ENCODE measurements around the gene ANLN.
"Not testable (repeated sequence)": the region's sequence is repeated elsewhere in the genome, so short reads cannot be mapped to it uniquely, and the experiment has no call there.

ANLN gene

GRCh38 chr7:36378555-36378954, 11.1 kb upstream of the ANLN start:
- DNase-seq: not testable (repeated sequence)

GRCh38 chr7:36379831-36380504, 9.7 kb upstream of the ANLN start:
- no peak for DNase-seq

DNA sequence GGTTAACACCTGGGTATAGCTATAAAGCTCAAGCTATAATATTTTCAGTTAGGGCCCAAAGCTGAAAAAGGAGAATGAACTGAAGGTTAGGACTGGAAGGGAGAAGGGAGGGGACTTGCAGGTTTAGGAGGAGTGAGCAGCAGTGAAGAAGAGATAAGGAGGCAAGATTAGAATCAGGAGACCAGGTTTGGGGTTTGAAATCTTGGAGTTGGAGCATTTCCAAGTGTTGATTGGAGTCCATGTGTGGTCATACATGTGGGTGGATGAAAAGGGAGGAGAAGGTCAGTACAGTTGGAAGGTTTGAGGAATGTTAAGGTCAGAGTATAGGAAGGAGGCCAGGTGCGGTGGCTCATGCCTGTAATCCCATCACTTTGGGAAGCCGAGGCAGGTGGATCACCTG, 8.6 kb upstream of the ANLN start:
- DNase-seq: no peak

DNA sequence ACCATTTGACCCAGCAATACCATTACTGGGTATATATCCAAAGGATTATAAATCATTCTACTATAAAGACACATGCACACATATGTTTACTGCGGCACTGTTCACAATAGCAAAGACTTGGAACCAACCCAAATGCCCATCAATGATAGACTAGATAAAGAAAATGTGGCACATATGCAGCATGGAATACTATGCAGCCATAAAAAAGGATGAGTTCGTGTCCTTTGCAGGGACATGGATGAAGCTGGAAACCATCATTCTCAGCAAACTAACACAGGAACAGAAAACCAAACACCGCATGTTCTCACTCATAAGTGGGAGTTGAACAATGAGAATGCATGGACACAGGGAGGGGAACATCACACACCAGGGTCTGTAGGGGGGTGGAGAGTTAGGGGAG, 6.4 kb upstream of the ANLN start:
- not testable (repeated sequence) for DNase-seq

DNA sequence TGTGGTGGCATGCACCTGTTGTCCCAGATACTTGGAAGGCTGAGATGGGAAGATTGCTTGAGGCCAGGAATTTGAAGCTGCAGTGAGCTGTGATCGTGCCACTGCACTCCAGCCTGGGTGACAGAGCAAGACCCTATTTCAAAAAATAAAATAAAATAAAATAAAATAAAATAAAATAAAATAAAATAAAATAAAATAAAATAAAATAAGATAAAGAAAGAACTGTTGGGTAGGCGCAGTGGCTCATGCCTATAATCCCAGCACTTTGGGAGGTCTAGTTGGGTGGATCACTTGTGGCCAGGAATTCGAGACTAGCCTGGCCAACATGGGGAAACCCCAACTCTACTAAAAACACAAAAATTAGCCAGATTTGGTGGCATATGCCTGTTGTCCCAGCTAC, 4.0 kb upstream of the ANLN start:
- DNase-seq: not testable (repeated sequence)

GRCh38 chr7:36387435-36388231, 2.0 kb upstream of the ANLN start:
- DNase-seq: no peak

DNA sequence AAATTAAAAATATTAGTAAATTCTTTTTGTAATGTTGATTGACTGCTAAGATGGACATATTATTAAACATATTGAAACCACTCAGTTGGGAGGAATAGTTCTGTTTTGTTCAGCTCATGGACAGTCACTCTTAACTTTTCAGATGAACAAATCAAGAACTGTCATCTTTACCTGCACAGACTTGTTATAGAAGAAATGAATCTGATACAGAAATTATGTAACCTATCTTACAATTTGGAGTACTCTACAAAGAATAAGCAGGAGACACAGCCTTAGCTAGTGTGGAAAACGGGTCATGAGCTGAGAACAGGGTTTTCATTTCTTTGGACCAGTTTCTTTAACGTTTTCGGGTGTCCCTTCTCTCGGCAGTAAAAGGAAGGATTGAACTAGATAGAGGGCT, 1.2 kb upstream of the ANLN start:
- DNase-seq: no peak

GRCh38 chr7:36390199-36391090, 783 bp downstream of the ANLN start:
- peak in 2 of 4 experiments; percentile 2 to 3 for DNase-seq

GRCh38 chr7:36391436-36392198, 2.0 kb downstream of the ANLN start:
- DNase-seq: no peak

DNA sequence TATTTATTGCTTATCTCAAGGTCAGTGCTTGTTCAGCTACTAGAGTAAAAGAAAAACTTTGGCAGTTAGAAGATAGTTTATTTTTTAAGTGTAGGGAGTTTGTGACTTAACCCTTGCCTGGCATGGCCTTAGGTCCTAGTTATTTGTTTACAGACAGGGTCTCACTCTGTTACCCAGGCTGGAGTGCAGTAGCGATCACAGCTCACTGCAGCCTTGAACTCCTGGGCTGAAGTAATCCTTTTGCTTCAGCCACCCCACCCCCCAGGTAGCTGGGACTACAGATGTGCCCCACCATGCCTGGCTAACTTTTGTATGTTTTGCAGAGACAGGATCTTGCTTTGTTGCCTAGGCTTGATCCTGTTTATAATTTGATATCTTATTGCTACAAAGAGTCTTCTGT, 4.2 kb downstream of the ANLN start:
- DNase-seq: no peak

GRCh38 chr7:36395171-36395894, 5.7 kb downstream of the ANLN start:
- DNase-seq: no peak

GRCh38 chr7:36396150-36396549, 6.5 kb downstream of the ANLN start:
- no peak for DNase-seq

GRCh38 chr7:36400036-36400435, 10.4 kb downstream of the ANLN start:
- DNase-seq: no peak

GRCh38 chr7:36400606-36401005, 10.9 kb downstream of the ANLN start:
- DNase-seq: no peak

DNA sequence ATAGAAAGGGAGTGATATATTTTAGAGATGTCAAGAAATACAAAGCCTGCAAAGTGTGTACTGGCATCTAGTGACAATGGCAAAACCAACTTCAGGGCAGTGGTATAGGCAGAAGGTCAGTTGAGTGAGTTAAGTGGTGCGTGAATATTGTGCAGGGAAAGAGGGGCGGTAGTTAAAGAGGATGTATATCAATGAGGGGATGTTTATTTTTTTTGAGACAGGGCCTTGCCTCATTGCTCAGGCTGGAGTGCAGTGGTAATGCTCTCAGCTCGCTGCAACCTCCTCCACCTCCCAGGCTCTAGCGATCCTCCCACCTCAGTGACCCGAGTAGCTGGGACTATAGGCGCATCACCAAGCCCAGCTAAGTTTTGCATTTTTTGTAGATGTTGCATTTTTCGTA, 13.8 kb downstream of the ANLN start:
- no peak for DNase-seq

- no peak for DNase-seq
These were observed 15.2 kb downstream of the ANLN start for GRCh38 chr7:36404639-36405408.

- DNase-seq: no peak
These were observed 15.7 kb downstream of the ANLN start for GRCh38 chr7:36405409-36405803.

DNA sequence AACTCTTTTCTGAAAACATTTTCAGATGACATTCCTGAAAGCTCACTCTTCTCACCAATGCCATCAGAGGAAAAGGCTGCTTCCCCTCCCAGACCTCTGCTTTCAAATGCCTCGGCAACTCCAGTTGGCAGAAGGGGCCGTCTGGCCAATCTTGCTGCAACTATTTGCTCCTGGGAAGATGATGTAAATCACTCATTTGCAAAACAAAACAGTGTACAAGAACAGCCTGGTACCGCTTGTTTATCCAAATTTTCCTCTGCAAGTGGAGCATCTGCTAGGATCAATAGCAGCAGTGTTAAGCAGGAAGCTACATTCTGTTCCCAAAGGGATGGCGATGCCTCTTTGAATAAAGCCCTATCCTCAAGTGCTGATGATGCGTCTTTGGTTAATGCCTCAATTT, 16.5 kb downstream of the ANLN start:
- DNase-seq: no peak

- no peak for DNase-seq
These were observed 18.2 kb downstream of the ANLN start for GRCh38 chr7:36407636-36408550.

DNA sequence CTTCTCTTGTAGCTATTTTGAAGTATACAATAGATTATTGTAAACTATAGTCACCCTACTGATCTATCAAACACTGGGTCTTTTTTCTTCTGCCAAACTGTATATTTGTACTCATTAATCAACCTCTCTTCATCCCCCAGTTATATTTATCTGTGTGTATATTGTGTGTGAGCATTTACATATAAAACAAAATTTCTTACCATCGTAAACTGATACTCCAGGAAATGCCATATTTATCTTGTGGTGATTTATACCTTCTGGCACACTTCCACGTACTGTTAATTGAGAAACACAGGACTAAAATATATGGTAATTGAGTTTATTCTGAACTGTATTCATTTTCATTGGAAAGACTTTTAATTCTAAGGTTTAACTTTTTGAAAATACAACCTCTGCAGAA, 18.9 kb downstream of the ANLN start:
- no peak for DNase-seq
